SHP77 (cell line): ENCODE data around the gene GXYLT1.
"Not testable (repeated sequence)": the region's sequence is repeated elsewhere in the genome, so short reads cannot be mapped to it uniquely, and the experiment has no call there.

Experiments
- DNase-seq, 2 experiments: peaks; one replicate each; lab custom pipeline; 2025; lab: John Stamatoyannopoulos, UW

Gene GXYLT1

GRCh38 chr12:42099433-42099832 is 45.2 kb downstream of the GXYLT1 start:
- DNase-seq: no peak

- no peak for DNase-seq
These were observed 46.7 kb downstream of the GXYLT1 start for GRCh38 chr12:42097971-42098370.

GRCh38 chr12:42094277-42094676 is 50.4 kb downstream of the GXYLT1 start:
- DNase-seq: no peak

- no peak for DNase-seq
These were observed 52.9 kb downstream of the GXYLT1 start for GRCh38 chr12:42091769-42092168.

DNA sequence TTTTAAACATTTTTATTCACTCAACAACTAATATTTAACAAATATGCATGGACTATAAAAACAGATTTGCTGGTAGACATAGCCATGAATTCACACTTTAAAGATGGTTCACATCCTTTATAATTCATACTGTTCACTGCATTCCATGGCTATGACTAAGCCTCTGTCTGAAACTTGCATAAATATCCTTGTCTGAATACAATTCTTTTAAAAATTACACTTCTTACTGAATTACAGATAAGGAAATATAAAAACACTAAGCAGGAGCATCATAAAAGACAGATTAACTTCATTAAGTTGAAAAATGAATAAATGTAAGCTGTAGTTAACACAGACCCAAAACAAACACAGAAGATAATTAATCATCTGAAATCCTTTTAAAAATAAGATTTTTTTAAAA is 53.8 kb downstream of the GXYLT1 start:
- DNase-seq: no peak

GRCh38 chr12:42086031-42086430 is 58.6 kb downstream of the GXYLT1 start:
- DNase-seq: no peak

GRCh38 chr12:42085594-42085993 is 59.1 kb downstream of the GXYLT1 start:
- DNase-seq: no peak

- DNase-seq: no peak
These were observed 60.2 kb downstream of the GXYLT1 start for GRCh38 chr12:42084522-42084921.

- no peak for DNase-seq
These were observed 67.7 kb downstream of the GXYLT1 start for GRCh38 chr12:42076976-42077375.

- DNase-seq: no peak
These were observed 74.6 kb downstream of the GXYLT1 start for GRCh38 chr12:42070036-42070435.

- DNase-seq: no peak
These were observed 85.5 kb downstream of the GXYLT1 start for GRCh38 chr12:42059127-42059526.

GRCh38 chr12:42056130-42056529 is 88.5 kb downstream of the GXYLT1 start:
- no peak for DNase-seq

DNA sequence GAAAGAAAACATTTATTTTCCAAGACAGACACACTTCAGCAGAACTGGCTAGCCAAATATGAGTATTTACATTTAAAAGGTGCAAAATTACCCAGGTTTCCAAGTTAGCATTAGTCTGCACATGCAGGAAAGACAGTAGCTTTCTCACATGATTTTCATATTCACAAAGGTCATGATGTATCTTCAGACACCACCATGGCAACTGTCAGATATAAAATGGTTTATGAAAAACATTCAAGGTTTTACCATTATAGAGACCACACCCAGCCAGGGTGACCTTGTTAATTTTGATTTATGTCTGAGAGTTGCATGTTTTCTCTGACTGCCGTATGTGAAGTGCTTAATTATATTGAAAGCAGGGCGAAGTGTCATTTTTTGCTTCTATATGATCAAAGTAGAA is 91.2 kb downstream of the GXYLT1 start:
- no peak for DNase-seq

DNA sequence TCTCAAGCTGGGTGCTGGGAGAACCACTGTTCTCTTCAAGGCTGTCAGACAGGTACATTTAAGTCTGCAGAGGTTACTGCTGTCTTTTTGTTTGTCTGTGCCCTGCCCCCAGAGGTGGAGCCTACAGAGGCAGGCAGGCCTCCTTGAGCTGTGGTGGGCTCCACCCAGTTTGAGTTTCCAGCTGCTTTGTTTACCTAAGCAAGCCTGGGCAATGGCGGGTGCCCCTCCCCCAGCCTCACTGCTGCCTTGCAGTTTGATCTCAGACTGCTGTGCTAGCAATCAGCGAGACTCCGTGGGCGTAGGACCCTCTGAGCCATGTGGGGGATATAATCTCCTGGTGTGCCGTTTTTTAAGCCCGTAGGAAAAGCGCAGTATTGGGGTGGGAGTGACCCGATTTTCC is 95.7 kb downstream of the GXYLT1 start:
- not testable (repeated sequence) for DNase-seq

- DNase-seq: no peak
These were observed 105.1 kb downstream of the GXYLT1 start for GRCh38 chr12:42039577-42039976.

DNA sequence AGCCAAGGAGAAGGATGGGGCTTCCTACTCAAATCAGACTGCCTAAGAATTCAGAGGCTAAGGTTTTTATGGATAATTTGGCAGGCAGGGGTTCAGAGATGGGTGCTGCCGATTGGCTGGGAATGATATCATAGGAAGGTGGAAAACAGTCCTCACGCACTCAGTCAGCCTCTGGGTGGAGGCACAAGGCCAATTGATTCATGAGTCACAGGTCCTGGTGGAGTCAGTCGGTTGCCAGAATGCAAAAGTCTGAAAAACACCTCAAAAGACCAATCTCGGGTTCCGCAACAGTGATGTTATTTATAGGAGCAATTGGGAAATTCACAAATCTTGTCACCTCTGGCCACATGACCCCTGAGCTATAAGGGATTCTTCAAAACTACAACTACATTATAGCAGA is 105.5 kb downstream of the GXYLT1 start:
- no peak for DNase-seq

DNA sequence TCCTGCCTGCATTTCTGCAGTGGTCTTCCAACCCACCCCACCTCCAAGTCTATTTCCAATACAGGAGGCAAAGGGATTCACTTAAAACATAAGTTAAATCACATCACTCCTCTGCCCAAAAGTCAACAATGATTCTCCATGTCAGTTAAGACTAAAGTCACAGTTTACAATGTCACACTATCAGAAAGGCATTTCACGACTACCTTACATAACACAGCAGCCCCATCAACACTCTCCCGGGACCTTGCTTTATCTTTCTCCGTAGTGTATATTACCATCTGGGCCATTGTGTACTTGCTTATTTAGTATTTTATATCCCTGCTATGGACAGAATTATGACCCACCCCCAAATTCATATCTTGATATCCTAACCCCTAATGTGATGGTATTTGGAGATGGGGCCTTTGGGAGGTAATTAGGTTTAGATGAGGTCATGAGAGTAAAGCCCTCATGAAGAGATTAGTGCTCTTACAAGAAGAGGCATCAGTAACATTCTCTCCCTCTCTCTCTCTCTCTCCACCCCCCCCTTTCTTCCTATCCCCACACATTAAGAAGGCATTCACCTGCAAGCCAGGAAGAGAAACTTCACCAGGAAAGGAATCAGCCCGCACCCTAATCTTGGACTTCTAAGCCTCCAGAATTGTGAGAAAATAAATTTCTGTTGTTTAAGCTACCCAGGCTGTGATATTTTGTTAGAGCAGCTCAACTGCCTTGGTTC is 112.7 kb downstream of the GXYLT1 start:
- no peak for DNase-seq
